Smooth muscle cell (in vitro differentiated cells): Measurements from ENCODE around the gene CDKAL1. TPM values are rescaled to one million over a fixed set of nuclear protein-coding genes. Genes with fewer than 3 reads are reported as not detected.

Experiments used
- DNase-seq: peaks from one replicate; lab custom pipeline; 2025; ENCODE audit not compliant: unreplicated experiment; lab: John Stamatoyannopoulos, UW
- H2AFZ ChIP-seq: fragments of 200-600 bp; sonication (generic); 2 replicates; pipeline ENCODE4 v1.6.0; 2016; ENCODE audit warnings: antibody characterized with exemption, low read depth, mild to moderate bottlenecking
- H3F3A ChIP-seq: fragments of 200-600 bp; sonication (generic); 2 replicates; pipeline ENCODE4 v1.6.0; 2017; ENCODE audit warnings: antibody characterized with exemption, low read depth
- H3K27ac ChIP-seq: fragments of 200-600 bp; sonication (generic); 2 replicates; pipeline ENCODE4 v1.5.1; 2016; ENCODE audit warnings: low read depth, mild to moderate bottlenecking
- H3K27me3 ChIP-seq: fragments of 200-600 bp; sonication (generic); 2 replicates; pipeline ENCODE4 v1.6.1; 2016; ENCODE audit warnings: low read depth, mild to moderate bottlenecking
- H3K36me3 ChIP-seq: fragments of 200-600 bp; sonication (generic); 2 replicates; pipeline ENCODE4 v1.5.1; 2016; ENCODE audit warnings: low read depth
- H3K4me1 ChIP-seq: fragments of 200-600 bp; sonication (generic); 2 replicates; pipeline ENCODE4 v1.5.1; 2016; ENCODE audit warnings: low read depth
- H3K4me2 ChIP-seq: fragments of 200-600 bp; sonication (generic); 2 replicates; pipeline ENCODE4 v1.6.0; 2016; ENCODE audit warnings: mild to moderate bottlenecking
- H3K4me3 ChIP-seq: fragments of 200-600 bp; sonication (generic); 2 replicates; pipeline ENCODE4 v1.5.1; 2016; ENCODE audit warnings: mild to moderate bottlenecking
- H3K79me2 ChIP-seq: fragments of 200-600 bp; sonication (generic); 2 replicates; pipeline ENCODE4 v1.6.0; 2016; ENCODE audit warnings: low read depth, mild to moderate bottlenecking
- H3K9ac ChIP-seq: fragments of 200-600 bp; sonication (generic); 2 replicates; pipeline ENCODE4 v1.6.0; 2016; ENCODE audit warnings: low read depth
- H3K9me3 ChIP-seq: fragments of 200-600 bp; sonication (generic); replicated peaks from 2 replicates; pipeline ENCODE4 v1.5.1; 2016; ENCODE audit warnings: low read depth
- H4K20me1 ChIP-seq: fragments of 200-600 bp; sonication (generic); 2 replicates; pipeline ENCODE4 v1.6.0; 2016; ENCODE audit warnings: low read depth
- WGBS: methylation state at CpG from one replicate; pipeline ENCODE4 v1.1.7; 2016; ENCODE audit warnings: low lambda C conversion rate; 5-methylcytosine and 5-hydroxymethylcytosine counted together
- polyA plus RNA-seq: library from polyadenylated mRNA; unstranded; fragments of >200 nt; fragmentation: Nextera tagmentation; extraction: Ambion mirVana; gene quantifications from 2 replicates; pipeline ENCODE4 v1.2.1, GENCODE V29; 2016
- total RNA-seq: library from RNA; depleted of rRNA; stranded (reverse); fragments of >200 nt; gene quantifications from 2 replicates; pipeline ENCODE4 v1.2.3, GENCODE V29; 2014
- TF ChIP-seq, protein P1 (sequence below): fragments of 200-600 bp; sonication (generic); IDR thresholded peaks from 2 replicates; pipeline ENCODE4 v1.5.1; 2017; ENCODE audit warnings: borderline replicate concordance, mild to moderate bottlenecking, antibody characterized with exemption; ENCODE audit not compliant: insufficient read depth, poor library complexity, severe bottlenecking

CDKAL1 gene
- total and polyA plus RNA-seq, 2 experiments from 2014 or later: 16.5 to 16.6 TPM

GRCh38 chr6:20833881-20834515 lies 299.7 kb downstream of the CDKAL1 start:
- no peak for DNase-seq
- Histone ChIP-seq H3K36me3 (no peaks in the 10 kb centered on the region), H3K9ac (no peak overlapping the region), H4K20me1 (no peaks in the 10 kb centered on the region), H3K4me2 (peak overlapping the region; percentile 8), H3F3A (no peaks in the 10 kb centered on the region), H2AFZ (no peak overlapping the region), H3K79me2 (no peaks in the 10 kb centered on the region), H3K9me3 (no peaks in the 10 kb centered on the region), H3K4me1 (peaks cover 15% of the 10 kb centered on the region), H3K27me3 (no peaks in the 10 kb centered on the region), H3K4me3 (no peak overlapping the region), H3K27ac (no peak overlapping the region)
- 45% methylated on average over 8 of the region's 8 CpGs for WGBS
- TF ChIP-seq, protein P1, sequence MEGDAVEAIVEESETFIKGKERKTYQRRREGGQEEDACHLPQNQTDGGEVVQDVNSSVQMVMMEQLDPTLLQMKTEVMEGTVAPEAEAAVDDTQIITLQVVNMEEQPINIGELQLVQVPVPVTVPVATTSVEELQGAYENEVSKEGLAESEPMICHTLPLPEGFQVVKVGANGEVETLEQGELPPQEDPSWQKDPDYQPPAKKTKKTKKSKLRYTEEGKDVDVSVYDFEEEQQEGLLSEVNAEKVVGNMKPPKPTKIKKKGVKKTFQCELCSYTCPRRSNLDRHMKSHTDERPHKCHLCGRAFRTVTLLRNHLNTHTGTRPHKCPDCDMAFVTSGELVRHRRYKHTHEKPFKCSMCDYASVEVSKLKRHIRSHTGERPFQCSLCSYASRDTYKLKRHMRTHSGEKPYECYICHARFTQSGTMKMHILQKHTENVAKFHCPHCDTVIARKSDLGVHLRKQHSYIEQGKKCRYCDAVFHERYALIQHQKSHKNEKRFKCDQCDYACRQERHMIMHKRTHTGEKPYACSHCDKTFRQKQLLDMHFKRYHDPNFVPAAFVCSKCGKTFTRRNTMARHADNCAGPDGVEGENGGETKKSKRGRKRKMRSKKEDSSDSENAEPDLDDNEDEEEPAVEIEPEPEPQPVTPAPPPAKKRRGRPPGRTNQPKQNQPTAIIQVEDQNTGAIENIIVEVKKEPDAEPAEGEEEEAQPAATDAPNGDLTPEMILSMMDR: no peak

DNA sequence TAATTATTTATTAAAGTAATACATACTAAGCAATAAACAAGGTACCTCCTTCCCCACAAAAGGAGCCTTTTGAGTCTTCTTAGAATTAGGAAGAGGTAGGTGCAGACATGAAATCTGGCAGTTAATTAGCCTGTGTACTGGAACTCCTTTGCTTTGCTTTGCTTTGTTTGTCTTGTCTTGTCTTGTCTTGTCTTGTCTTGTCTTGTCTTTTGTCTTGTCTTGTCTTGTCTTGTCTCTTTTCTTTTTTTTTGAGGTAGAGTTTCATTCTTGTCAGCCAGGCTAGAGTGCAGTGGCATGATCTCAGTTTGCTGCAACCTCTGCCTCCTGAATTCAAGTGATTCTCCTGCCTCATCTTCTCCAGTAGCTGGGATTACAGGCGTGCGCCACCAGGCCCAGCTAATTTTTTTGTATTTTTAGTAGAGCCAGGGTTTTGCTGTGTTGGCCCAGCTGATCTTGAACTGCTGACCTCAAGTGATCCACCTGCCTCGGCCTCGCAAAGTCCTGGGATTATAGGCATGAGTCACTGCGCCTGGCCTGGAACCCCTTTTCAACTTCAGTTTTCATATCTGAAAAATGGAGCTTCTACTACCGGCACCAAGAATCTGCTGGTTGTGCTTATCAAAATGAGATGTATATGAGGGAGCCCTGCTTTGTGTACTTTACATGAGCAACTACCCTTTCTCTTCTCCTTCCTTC lies 301.2 kb downstream of the CDKAL1 start:
- Histone ChIP-seq H4K20me1 (no peaks in the 10 kb centered on the region), H3K27ac (no peak overlapping the region), H3K9ac (no peak overlapping the region), H3F3A (no peaks in the 10 kb centered on the region), H3K79me2 (no peaks in the 10 kb centered on the region), H3K4me3 (no peak overlapping the region), H3K9me3 (no peaks in the 10 kb centered on the region), H3K4me2 (no peak overlapping the region), H3K4me1 (peaks cover 15% of the 10 kb centered on the region), H3K27me3 (no peaks in the 10 kb centered on the region), H3K36me3 (no peaks in the 10 kb centered on the region), H2AFZ (no peak overlapping the region)
- TF ChIP-seq, protein P1: no peak
- 58% methylated on average over 6 of the region's 6 CpGs for WGBS
- DNase-seq: no peak

- 90% methylated on average over 2 of the region's 2 CpGs for WGBS
- H3K27ac ChIP-seq: no peak overlapping the region
Measured at GRCh38 chr6:20837189-20837588, 302.9 kb downstream of the CDKAL1 start.

More at GRCh38 chr6:20837189-20837588, 302.9 kb downstream of the CDKAL1 start:
- no peak overlapping the region for H2AFZ ChIP-seq
- no peak overlapping the region for H3K4me2 ChIP-seq
- no peaks in the 10 kb centered on the region for H3K36me3 ChIP-seq
- H4K20me1 ChIP-seq: no peaks in the 10 kb centered on the region
- H3K4me1 ChIP-seq: peaks cover 15% of the 10 kb centered on the region
- H3K4me3 ChIP-seq: no peak overlapping the region
- no peak overlapping the region for H3K9ac ChIP-seq
- no peaks in the 10 kb centered on the region for H3K27me3 ChIP-seq
- no peaks in the 10 kb centered on the region for H3K79me2 ChIP-seq
- TF ChIP-seq, protein P1: no peak
- no peaks in the 10 kb centered on the region for H3F3A ChIP-seq
- no peak for DNase-seq
- H3K9me3 ChIP-seq: no peaks in the 10 kb centered on the region
